ENCODE results near the gene RIMBP2.

RIMBP2 gene

GRCh38 chr12:130444061-130444460, 272.0 kb downstream of the RIMBP2 start:
- Mint-ChIP-seq H3K4me1 (ENCODE audit: low read depth) (no peaks in the 10 kb centered on the region), H3K4me3 (no peak overlapping the region), H3K36me3 (no peaks in the 10 kb centered on the region), H3K9me3 (ENCODE audit: low read depth) (no peaks in the 10 kb centered on the region), H3K27ac (no peak overlapping the region), H3K27me3 (no peaks in the 10 kb centered on the region)

GRCh38 chr12:130441771-130442760, 274.0 kb downstream of the RIMBP2 start:
- no peaks in the 10 kb centered on the region for H3K36me3 Mint-ChIP-seq
- no peak overlapping the region for H3K4me3 Mint-ChIP-seq
- H3K4me1 Mint-ChIP-seq (ENCODE audit: low read depth), result no peaks in the 10 kb centered on the region

GRCh38 chr12:130440411-130441080, 275.6 kb downstream of the RIMBP2 start:
- H3K36me3 Mint-ChIP-seq, result no peaks in the 10 kb centered on the region
- no peak overlapping the region for H3K4me3 Mint-ChIP-seq
- H3K4me1 Mint-ChIP-seq (ENCODE audit: low read depth), result no peaks in the 10 kb centered on the region
- no peaks in the 10 kb centered on the region for H3K27me3 Mint-ChIP-seq
- no peak overlapping the region for H3K27ac Mint-ChIP-seq
- H3K9me3 Mint-ChIP-seq (ENCODE audit: low read depth), result no peaks in the 10 kb centered on the region

More at GRCh38 chr12:130441771-130442760, 274.0 kb downstream of the RIMBP2 start:
- H3K9me3 Mint-ChIP-seq (ENCODE audit: low read depth), result no peaks in the 10 kb centered on the region
- H3K27me3 Mint-ChIP-seq, result no peaks in the 10 kb centered on the region
- no peak overlapping the region for H3K27ac Mint-ChIP-seq

DNA sequence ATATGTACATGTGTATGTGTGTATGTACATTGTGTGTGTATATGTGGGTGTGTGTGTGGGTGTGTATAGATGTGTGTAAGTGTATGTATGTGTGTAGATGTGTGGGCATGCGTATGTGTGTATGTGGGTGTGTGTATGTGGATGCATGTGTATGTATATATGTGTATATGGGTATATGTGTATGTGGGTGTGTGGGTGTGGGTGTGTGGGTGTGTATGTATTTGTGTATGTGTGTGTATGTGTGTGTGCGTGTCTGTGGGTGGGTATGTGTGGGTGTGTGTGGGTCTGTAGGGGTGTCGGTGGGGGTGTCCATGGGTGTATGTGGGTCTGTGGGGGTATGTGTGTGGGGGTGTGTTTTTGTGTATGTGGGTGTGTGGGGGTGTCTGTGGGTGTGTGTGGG, 276.8 kb downstream of the RIMBP2 start:
- no peak overlapping the region for H3K27ac Mint-ChIP-seq
- H3K9me3 Mint-ChIP-seq (ENCODE audit: low read depth), result no peaks in the 10 kb centered on the region
- no peaks in the 10 kb centered on the region for H3K4me1 Mint-ChIP-seq (ENCODE audit: low read depth)
- no peak overlapping the region for H3K4me3 Mint-ChIP-seq
- H3K36me3 Mint-ChIP-seq, result no peaks in the 10 kb centered on the region
- no peaks in the 10 kb centered on the region for H3K27me3 Mint-ChIP-seq

DNA sequence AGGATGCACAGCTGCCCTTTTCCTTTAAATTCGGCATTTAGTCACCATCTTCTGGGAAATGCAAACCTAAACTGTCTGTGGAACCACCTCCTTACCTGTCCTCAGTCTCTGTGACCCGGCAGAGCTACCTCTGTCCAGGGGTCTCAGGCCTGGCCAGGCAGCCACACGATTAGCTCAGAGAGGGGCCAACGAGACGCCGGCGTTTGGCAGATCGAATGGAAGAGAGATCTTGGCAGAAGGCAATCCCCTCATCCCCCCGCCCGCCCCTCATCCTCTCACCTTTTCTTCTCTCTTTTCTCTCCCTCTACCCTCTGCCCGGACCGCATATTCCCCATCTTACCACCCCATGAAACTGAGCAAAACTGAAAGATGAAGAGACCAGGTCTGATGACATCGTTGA, 277.4 kb downstream of the RIMBP2 start:
- Mint-ChIP-seq H3K27me3 (no peaks in the 10 kb centered on the region), H3K36me3 (no peaks in the 10 kb centered on the region), H3K4me3 (no peak overlapping the region), H3K9me3 (ENCODE audit: low read depth) (no peaks in the 10 kb centered on the region), H3K4me1 (ENCODE audit: low read depth) (no peaks in the 10 kb centered on the region), H3K27ac (no peak overlapping the region)

DNA sequence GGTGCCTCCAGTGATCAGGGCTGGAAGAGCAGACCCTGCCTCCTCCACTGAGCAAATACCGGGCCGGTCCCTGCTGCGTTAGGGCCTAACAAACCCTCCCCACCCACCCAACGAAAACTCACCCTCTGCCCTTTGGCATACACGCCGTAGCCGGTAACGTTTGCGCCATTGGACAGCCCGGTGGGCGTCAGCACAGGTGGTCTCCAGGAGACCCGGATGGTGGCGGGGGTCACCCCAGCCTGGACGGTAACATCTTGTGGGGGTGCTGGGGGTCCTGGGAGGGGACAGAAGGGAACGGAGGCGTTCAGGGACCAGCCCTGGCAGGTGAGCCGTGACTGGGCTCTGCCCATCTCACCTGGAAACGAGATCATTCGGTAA, 277.9 kb downstream of the RIMBP2 start:
- Mint-ChIP-seq H3K9me3 (ENCODE audit: low read depth) (no peaks in the 10 kb centered on the region), H3K27ac (no peak overlapping the region), H3K4me3 (no peak overlapping the region), H3K36me3 (no peaks in the 10 kb centered on the region), H3K4me1 (ENCODE audit: low read depth) (no peaks in the 10 kb centered on the region), H3K27me3 (no peaks in the 10 kb centered on the region)

DNA sequence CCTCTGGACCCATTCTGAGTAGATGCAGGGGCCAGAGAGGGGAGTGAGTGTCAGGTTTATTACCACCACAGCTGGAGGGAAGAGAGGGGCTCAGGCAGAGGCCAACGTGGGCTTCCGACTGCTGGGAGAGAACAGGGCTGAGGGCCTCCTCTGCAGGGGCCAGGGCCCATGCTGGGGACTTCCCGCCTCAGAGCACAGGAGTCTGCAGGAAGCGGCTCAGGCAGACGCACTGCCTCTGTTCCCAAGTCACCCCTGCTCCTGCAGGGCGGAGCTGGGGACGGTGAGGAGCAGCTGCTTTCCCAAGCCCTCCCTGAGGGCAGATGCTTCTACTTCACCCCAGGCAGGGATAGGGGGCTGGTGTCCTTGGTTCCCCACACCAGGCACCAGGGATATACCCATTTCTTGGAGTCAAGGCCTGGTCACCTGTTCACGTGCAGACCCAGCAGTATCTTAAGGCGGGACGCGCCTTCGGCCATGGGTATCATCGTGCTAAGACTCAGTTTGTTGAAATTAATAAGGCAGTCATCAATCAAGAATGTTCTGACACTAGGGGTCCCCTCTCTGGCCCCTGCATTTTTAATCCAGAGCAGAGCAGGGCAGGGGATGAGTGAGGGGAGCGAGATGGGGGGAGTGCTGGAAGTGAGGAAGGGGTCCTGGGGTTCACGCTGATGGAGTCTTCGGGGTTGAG, 278.4 kb downstream of the RIMBP2 start:
- Mint-ChIP-seq H3K27me3 (no peaks in the 10 kb centered on the region), H3K4me1 (ENCODE audit: low read depth) (no peaks in the 10 kb centered on the region), H3K4me3 (no peak overlapping the region), H3K9me3 (ENCODE audit: low read depth) (no peaks in the 10 kb centered on the region), H3K36me3 (no peaks in the 10 kb centered on the region), H3K27ac (no peak overlapping the region)

- no peaks in the 10 kb centered on the region for H3K36me3 Mint-ChIP-seq
- no peak overlapping the region for H3K4me3 Mint-ChIP-seq
- H3K27me3 Mint-ChIP-seq, result no peaks in the 10 kb centered on the region
- no peak overlapping the region for H3K27ac Mint-ChIP-seq
- H3K4me1 Mint-ChIP-seq (ENCODE audit: low read depth), result no peaks in the 10 kb centered on the region
- H3K9me3 Mint-ChIP-seq (ENCODE audit: low read depth), result no peaks in the 10 kb centered on the region
Observed at GRCh38 chr12:130436741-130437501, 279.2 kb downstream of the RIMBP2 start.

DNA sequence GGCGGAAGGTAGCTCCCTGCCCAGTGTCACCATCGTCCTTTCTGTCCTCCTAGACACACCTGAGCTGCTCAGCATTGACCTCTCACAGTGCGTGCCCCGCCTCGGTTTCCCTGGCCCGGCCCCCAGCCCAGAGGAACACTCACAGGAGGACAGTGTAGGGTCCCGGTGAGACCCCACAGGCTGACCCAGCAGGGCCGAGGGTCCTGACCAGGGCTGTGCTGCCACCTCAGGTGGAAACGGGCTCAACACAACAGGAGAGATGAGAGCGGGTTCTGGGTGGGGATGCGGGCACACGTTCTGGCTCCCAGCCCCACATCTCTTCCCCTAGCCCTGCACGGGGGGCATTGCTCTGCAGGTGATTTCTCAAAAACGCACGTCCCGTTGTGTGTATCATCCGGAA, 280.3 kb downstream of the RIMBP2 start:
- no peaks in the 10 kb centered on the region for H3K36me3 Mint-ChIP-seq
- H3K27ac Mint-ChIP-seq, result no peak overlapping the region
- no peaks in the 10 kb centered on the region for H3K27me3 Mint-ChIP-seq
- no peaks in the 10 kb centered on the region for H3K4me1 Mint-ChIP-seq (ENCODE audit: low read depth)
- no peak overlapping the region for H3K4me3 Mint-ChIP-seq
- no peaks in the 10 kb centered on the region for H3K9me3 Mint-ChIP-seq (ENCODE audit: low read depth)

GRCh38 chr12:130435331-130435730, 280.8 kb downstream of the RIMBP2 start:
- no peaks in the 10 kb centered on the region for H3K9me3 Mint-ChIP-seq (ENCODE audit: low read depth)
- no peaks in the 10 kb centered on the region for H3K27me3 Mint-ChIP-seq
- H3K27ac Mint-ChIP-seq, result no peak overlapping the region
- no peaks in the 10 kb centered on the region for H3K36me3 Mint-ChIP-seq
- no peaks in the 10 kb centered on the region for H3K4me1 Mint-ChIP-seq (ENCODE audit: low read depth)
- no peak overlapping the region for H3K4me3 Mint-ChIP-seq

- Mint-ChIP-seq H3K4me1 (ENCODE audit: low read depth) (no peaks in the 10 kb centered on the region), H3K9me3 (ENCODE audit: low read depth) (no peaks in the 10 kb centered on the region), H3K36me3 (no peaks in the 10 kb centered on the region), H3K27me3 (no peaks in the 10 kb centered on the region), H3K27ac (no peak overlapping the region), H3K4me3 (no peak overlapping the region)
Observed at GRCh38 chr12:130434560-130434959, 281.5 kb downstream of the RIMBP2 start.

DNA sequence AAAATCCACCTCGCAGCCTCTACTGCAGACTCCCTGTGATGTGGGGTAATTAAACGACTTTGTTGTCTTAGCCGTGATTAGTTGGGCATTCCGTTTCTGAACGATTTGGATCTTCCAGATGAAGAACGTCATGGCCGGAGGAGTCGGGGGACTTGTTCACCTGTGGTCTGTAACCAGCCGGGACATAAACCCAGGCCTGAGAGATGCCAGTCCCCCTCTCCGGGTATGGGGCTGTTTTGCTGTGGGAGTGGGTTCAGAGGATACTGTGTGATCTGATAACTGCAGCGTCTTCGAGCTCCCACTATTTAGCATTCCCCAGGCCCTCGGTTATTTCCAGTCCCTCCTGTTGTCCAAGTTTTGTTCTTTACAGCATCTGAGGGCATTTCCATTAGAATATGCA, 282.3 kb downstream of the RIMBP2 start:
- no peaks in the 10 kb centered on the region for H3K9me3 Mint-ChIP-seq (ENCODE audit: low read depth)

DNA sequence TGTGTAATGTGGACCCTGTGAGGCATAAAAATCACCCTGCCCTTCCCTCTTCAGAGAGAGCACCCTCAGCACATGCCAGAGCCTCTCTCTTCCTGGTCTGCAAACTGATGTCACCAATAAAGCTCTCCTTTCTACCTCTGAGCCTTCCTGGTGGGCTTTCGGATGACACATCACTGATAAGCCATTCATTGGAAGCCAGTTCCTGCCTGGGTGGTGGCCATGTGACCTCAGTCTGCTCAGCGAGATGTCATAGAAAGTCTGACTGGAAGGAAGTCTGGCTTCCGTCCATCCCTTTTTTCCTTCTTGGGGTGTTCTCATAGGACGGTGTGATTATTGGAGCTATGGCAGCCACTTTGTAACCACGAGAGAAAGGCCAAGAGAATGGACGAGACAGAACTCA, 282.7 kb downstream of the RIMBP2 start:
- H3K27me3 Mint-ChIP-seq, result no peaks in the 10 kb centered on the region
- H3K4me1 Mint-ChIP-seq (ENCODE audit: low read depth), result no peaks in the 10 kb centered on the region
- no peak overlapping the region for H3K27ac Mint-ChIP-seq
- no peaks in the 10 kb centered on the region for H3K36me3 Mint-ChIP-seq
- H3K9me3 Mint-ChIP-seq (ENCODE audit: low read depth), result no peaks in the 10 kb centered on the region
- H3K4me3 Mint-ChIP-seq, result no peak overlapping the region

More for the DNA sequence above, 282.3 kb downstream of the RIMBP2 start:
- Mint-ChIP-seq H3K36me3 (no peaks in the 10 kb centered on the region), H3K27ac (no peak overlapping the region), H3K4me1 (ENCODE audit: low read depth) (no peaks in the 10 kb centered on the region), H3K4me3 (no peak overlapping the region), H3K27me3 (no peaks in the 10 kb centered on the region)

DNA sequence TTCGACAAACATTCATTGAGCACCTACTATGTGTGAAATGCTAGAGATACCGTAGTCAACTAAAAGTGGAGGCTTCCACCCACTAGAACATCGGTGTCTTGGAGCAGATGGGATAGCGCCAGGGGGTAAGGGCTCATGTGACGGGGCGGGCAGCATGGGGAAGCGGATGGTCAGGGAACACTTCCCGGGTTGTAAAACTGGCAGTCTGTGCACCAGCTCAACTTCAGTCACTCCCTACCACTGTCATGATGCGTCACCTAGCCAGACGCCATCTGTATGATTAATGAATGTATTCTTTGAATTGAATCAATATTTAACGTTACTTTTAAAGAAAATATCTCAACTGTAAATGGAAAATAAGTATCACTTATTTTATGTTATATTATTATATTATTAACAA, 284.9 kb downstream of the RIMBP2 start:
- H3K9me3 Mint-ChIP-seq (ENCODE audit: low read depth), result no peaks in the 10 kb centered on the region
- H3K4me1 Mint-ChIP-seq (ENCODE audit: low read depth), result no peaks in the 10 kb centered on the region
- H3K36me3 Mint-ChIP-seq, result no peaks in the 10 kb centered on the region
- H3K27ac Mint-ChIP-seq, result no peak overlapping the region
- no peak overlapping the region for H3K4me3 Mint-ChIP-seq
- no peaks in the 10 kb centered on the region for H3K27me3 Mint-ChIP-seq

Data from activated naive CD8-positive, alpha-beta T cell (primary cell).